Embryonic facial prominence (tissue), 1 donor: ENCODE results near the gene TBX18.

ENCODE experiments used
- DNase-seq: peaks from one replicate; pipeline ENCODE4 v3.0.0-alpha.2; 2016; ENCODE audit errors: extremely low spot score

Gene TBX18

GRCh38 chr6:84764332-84765049, at the start of gene TBX18:
TBX18 (minus strand) TSS chr6:84764598; CDS start chr6:84764181, 417 bp downstream.
- peak; percentile 70 for DNase-seq

- DNase-seq = no peak
Observed at GRCh38 chr6:84811351-84811750, 47.0 kb upstream of the TBX18 start.

- DNase-seq = no peak
Observed at GRCh38 chr6:84809455-84809854, 45.1 kb upstream of the TBX18 start.

- no peak for DNase-seq
Observed at GRCh38 chr6:84808491-84809061, 44.2 kb upstream of the TBX18 start.

GRCh38 chr6:84805145-84805544, 40.7 kb upstream of the TBX18 start:
- DNase-seq = no peak

- no peak for DNase-seq
Observed at GRCh38 chr6:84804720-84805119, 40.3 kb upstream of the TBX18 start.

- DNase-seq = no peak
Observed at GRCh38 chr6:84801250-84801649, 36.9 kb upstream of the TBX18 start.

- DNase-seq = no peak
Observed at GRCh38 chr6:84798257-84798656, 33.9 kb upstream of the TBX18 start.

GRCh38 chr6:84796343-84796742, 31.9 kb upstream of the TBX18 start:
- no peak for DNase-seq

GRCh38 chr6:84791927-84792326, 27.5 kb upstream of the TBX18 start:
- DNase-seq = no peak

- no peak for DNase-seq
Observed at GRCh38 chr6:84791233-84791632, 26.8 kb upstream of the TBX18 start.

- DNase-seq = no peak
Observed at GRCh38 chr6:84789170-84789569, 24.8 kb upstream of the TBX18 start.

GRCh38 chr6:84788689-84789088, 24.3 kb upstream of the TBX18 start:
- DNase-seq = no peak

- no peak for DNase-seq
Observed at GRCh38 chr6:84785671-84786070, 21.3 kb upstream of the TBX18 start.

GRCh38 chr6:84779917-84780316, 15.5 kb upstream of the TBX18 start:
- no peak for DNase-seq

GRCh38 chr6:84779380-84779779, 15.0 kb upstream of the TBX18 start:
- DNase-seq = no peak

GRCh38 chr6:84777888-84778287, 13.5 kb upstream of the TBX18 start:
- no peak for DNase-seq

- no peak for DNase-seq
Observed at GRCh38 chr6:84776392-84776791, 12.0 kb upstream of the TBX18 start.

GRCh38 chr6:84775751-84776150, 11.4 kb upstream of the TBX18 start:
- DNase-seq = no peak

GRCh38 chr6:84774985-84775284, 10.5 kb upstream of the TBX18 start:
- no peak for DNase-seq

GRCh38 chr6:84774157-84774984, 10.0 kb upstream of the TBX18 start:
- DNase-seq = no peak

GRCh38 chr6:84773431-84774156, 9.2 kb upstream of the TBX18 start:
- no peak for DNase-seq

GRCh38 chr6:84773133-84773430, 8.7 kb upstream of the TBX18 start:
- DNase-seq = no peak
